Measurements from ENCODE around the gene ID2. TPM values are rescaled to one million over a fixed set of nuclear protein-coding genes. Genes with fewer than 3 reads are reported as not detected.

Gene ID2
- total RNA-seq, 1 donor from 2014 or later, result 34.9 TPM

GRCh38 chr2:8647462-8647857 lies 34.4 kb upstream of the ID2 start:
- no peak for DNase-seq (ENCODE audit: low read depth in 2 of 2)

DNA sequence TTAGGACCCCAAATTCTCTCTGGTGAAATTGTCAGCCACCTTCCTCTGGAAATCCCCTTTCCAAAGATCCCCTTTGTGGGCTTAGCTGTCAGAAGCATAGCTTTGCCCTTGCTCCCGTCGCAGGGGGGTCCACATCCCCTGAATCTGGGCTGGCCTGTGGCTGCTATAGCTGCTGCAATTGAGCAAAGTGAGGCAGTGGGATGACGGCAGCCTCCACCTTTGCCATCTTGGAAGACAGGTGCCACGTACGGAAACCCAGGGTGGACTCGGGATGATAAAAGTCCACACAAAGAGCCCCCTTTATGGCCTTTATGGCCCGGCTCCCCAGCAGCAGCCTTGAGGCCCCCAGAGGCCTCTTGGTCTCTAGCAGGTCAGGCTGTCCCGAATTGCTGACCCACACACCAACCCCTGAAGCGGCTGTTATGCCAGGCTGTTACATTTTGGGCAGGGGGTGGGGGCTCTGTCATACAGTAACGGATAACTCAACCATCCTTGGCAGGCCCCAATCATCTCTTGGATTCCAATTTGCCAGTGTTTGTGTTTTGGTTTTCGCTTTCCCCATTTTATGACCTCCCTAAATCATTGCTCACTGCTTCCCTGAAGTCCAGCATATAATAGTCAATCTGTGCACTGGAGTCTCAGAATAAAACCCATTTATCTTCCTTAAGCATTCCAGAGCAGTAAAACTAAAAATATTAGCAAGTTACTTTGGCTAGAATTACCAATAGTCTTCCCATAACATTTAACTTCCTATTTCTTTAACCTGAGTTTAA lies 33.2 kb upstream of the ID2 start:
- no peak for DNase-seq (ENCODE audit: low read depth in 2 of 2)

DNA sequence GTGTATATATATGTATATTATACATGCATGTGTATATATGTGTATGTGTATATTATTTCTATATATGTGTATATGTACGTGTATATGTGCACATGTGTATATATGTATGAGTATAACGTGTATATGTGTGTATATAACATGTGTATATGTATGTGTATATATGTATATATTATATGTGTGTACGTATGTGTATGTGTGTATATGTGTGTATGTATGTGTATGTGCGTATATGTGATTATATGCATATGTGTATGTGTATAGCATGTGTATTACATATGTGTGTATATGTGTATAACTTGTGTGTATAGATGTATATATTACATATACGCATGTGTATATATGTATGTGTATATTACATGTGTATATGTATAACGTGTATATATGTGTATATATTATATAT lies 32.1 kb upstream of the ID2 start:
- no peak for DNase-seq (ENCODE audit: low read depth in 2 of 2)

DNA sequence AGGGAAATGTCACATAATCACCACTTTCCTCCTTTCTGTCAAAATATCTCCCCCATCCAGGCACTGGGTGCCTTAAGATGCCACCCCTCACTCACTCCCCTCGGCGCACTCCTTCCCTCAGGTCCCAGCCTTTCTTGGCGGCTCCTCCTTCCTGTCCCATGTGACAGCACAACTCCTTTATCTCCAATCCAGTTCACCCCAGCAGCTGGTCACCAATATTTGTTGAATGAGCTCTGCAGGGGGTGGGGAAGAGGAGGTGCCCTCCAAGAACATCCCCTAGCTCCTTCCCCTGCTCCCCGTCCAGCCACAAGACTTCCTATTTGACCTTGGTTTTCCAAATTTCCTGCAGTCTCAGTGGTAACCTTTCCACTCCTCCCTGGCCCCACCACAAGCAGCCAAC lies 31.6 kb upstream of the ID2 start:
- DNase-seq (ENCODE audit: low read depth in 2 of 2), result no peak

DNA sequence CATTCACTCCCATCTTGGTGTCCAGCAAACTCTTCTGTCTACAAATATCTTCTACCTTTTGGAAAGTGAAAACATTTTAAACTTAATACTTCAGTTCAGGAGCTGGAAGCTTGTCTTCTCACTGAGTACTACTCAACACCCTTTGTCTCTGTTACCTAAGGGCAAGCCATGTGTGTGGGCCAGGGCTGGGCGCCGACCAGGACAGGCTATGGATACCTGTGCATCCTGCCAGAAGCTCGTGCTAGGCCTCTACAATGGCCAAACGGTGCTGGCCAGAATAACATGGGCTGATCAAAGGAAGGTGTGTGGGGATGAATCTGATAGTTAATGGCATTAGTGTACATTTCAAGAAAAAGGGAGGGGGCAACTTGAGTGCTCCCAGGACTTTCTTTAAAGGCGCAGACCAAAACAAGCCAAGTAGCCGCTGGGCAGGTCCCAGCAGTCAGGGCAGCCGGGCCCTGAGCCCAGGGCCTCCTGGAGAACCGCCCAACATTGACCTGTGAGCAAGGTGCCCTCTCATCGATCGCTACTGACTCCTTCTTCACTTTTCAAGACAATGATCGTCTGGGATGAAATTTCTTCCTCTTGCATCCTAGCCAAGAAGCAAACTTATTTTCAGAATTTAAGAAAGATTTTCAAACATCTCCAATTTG lies 29.0 kb upstream of the ID2 start:
- no peak for DNase-seq (ENCODE audit: low read depth in 2 of 2)

DNA sequence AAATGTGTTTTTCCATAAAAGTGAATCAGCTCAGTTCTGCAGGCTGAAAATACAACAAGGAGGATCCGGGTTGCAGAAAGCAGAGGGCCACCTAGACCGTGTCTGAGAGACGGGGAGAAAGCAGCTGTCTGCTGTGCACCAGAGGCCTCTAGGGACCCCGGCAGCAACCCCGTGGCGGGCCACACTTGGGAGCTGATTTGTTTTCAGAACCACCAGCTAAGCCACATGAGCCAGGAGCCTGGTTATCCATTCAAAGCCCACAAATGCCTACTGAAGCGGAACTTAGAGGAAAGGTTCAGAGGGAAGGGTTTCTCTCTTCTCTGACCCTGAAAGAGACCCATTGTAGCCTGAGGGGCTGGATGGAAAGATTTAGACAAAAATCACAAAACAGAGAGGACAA lies 28.4 kb upstream of the ID2 start:
- DNase-seq (ENCODE audit: low read depth in 2 of 2), result no peak

DNA sequence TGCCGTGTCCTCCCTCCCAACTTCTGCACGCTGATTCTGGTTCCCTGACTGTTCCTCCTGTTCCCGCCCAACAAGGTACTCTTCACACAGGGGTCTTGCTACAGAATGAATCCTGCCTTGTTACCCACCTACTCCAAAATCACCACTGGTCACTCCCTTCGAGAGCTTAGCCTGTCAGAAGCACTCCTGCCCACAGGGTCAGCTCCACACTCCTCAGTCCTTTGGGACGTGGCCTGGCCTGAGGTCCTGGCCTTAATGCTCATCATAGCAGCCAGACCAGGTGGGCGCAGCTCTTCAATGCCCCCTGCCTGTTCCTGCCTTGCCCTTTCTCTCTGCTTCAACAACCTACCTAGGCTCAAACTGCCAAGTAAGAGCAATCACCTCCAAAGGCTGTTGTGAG lies 27.8 kb upstream of the ID2 start:
- DNase-seq (ENCODE audit: low read depth in 2 of 2), result no peak

- DNase-seq (ENCODE audit: low read depth in 2 of 2), result no peak
These were observed 27.4 kb upstream of the ID2 start for GRCh38 chr2:8654483-8654882.

DNA sequence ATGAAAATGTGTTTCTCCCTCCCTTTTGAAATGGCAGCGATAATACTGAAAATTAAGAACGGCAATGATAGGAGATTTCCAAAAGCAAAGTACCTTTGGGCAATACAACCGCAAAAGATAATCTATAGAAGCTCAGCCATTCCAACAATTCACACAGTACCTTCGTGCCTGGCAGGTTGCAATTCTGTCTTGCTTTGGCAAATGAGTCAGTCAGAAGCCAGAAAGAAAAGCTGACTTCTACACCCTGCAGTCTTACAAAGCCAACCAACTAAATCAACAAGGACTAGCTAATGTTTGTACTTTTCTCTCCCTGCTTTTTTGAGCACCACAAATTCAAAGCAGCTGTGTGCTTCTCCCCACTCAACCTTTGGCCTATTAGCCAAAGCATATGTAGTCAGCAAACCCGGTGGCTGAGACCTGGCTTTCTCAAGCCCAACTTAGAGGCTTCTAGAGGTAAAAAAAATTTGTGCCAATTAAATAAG lies 25.7 kb upstream of the ID2 start:
- DNase-seq (ENCODE audit: low read depth in 2 of 2), result no peak

DNA sequence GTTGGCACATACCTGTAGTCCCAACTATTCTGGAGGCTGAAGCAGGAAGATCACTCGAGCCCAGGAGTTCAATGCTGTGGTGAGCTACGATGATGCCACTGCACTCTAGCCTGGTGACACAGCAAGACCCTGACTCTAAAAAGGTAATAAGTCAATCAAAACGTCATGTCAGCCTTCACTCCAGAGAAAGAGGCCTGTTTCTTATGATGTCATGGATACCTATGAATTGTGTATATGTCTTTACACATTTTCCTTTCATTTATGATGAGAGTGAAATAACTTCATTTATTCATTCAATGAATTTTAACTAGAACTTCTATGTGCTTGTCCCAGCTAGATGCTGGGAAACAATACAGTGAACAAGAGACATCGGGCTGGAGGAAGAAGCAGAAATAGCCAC lies 25.0 kb upstream of the ID2 start:
- DNase-seq (ENCODE audit: low read depth in 2 of 2), result no peak

- DNase-seq (ENCODE audit: low read depth in 2 of 2), result no peak
These were observed 24.3 kb upstream of the ID2 start for GRCh38 chr2:8657423-8658062.

DNA sequence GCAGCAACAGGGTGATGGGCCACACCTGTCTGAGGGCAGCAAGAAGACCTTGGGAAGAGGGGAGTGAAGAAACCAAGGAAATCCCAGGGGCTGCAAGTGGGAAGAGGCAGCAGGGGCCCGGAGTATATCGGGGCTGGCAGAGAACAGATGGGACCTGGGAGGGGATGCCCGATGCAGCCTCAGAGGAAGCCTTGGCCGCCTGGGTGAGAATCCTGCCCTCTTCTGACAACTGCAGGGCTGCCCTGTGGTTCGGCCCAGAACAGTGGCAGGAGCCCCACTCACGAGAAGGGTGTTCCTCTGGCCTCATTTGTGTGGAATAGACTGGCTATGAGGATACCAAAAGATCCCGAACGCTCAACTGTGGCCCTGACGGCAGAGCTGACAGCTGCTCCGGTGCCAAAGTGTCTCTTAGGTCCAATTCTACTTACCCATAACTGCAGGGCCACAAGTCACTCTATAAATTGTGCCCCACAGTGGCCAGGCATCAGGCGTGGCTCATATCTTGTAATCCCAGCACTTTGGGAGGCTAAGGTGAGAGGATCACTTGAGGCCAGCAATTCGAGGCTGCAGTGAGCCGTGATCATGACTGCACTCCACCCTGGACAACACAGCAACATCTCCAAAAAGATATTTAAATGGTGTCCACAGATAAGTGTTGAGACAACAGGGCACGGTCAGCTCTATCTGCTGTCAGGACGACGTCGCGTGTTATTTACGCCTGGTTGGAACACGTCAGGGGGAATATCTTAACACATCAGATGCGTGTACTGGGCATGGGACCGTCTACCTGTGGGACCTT lies 23.6 kb upstream of the ID2 start:
- DNase-seq (ENCODE audit: low read depth in 2 of 2), result no peak

- DNase-seq (ENCODE audit: low read depth in 2 of 2), result no peak
These were observed 22.6 kb upstream of the ID2 start for GRCh38 chr2:8659092-8659734.

DNA sequence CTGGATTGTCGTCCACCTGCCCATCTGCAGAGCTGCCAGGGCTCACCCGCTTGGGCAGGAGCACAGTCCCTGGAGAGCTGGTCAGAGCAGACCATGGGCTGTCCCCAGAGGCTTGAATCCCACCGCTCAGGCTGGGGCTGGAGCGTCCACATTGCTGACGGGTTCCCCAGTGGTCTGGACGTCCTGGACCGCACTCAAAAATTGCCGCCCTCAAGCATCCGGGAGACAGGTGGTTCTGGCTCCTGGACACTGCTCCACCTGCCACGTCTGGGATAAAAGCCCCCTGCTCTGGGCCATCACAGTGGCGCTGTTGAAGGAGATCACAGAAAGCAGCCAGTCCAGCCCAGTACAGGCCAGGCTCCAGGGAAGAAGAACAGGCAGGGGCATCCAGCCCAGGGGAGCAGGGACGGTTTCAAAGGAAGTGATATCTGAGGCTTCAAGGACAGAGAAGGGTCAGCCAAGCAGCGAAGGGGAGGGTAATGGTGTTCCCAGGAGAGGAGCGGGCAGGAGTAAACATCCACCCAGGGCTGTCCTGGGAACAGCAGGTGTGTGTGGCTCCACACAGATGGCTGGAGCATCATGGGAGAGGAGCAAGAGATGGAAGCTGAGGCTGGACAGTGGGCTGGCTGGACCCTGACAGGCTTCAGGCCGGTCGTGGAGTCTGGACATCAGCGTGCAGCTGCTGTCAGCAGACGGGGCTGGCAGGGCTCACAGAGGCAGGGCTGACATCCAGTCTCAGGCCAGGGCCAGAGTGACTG lies 21.9 kb upstream of the ID2 start:
- DNase-seq (ENCODE audit: low read depth in 2 of 2), result no peak

- DNase-seq (ENCODE audit: low read depth in 2 of 2), result no peak
These were observed 20.6 kb upstream of the ID2 start for GRCh38 chr2:8661235-8661634.

DNA sequence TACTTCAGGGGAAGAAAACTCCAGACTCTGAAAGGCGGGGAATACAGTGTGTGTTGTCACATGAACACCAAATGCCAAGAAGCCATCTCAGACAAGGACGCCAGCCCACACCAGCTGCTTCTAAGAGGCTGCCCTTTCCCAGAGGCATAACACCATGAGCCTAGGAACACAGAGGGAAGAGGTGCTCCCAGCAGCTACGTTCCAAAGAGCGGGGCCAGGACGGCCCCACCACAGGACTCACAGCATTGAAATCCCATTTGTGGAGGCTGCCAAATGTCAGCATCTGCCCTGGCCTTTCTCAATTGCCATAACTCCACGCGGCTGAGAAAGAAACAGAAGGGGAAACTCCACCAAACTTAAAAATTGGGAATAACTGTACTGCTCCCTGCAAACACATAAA lies 20.1 kb upstream of the ID2 start:
- no peak for DNase-seq (ENCODE audit: low read depth in 2 of 2)

DNA sequence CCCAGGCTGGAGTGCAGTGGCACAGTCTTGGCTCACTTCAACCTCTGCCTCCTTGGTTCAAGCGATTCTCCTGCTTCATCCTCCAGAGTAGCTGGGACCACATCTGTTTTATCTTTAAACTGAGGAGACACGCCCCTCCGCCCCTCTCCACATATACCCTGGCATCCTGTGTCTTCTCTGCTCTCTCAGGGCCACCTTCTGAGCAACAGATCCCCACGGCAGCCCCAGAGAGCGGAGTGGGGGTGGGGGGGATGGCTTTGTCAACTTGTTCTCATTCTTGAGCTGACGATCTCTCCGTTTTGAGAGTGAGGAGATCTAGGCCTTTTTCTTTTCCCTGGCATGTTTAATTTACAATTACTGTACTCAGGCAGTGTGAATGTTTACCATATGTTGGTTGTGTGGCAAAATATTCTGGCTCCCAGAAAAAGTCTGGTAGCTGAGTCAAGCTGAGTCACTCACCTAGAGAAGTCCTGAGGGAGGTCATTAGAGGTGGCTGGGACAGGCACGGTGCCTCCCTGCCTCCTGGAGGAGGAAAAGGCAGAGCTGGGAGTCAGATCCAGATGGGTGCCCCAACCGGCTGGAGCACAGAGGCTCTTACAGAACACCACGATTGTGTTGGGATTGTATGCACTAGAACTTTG lies 19.5 kb upstream of the ID2 start:
- DNase-seq (ENCODE audit: low read depth in 2 of 2), result no peak

DNA sequence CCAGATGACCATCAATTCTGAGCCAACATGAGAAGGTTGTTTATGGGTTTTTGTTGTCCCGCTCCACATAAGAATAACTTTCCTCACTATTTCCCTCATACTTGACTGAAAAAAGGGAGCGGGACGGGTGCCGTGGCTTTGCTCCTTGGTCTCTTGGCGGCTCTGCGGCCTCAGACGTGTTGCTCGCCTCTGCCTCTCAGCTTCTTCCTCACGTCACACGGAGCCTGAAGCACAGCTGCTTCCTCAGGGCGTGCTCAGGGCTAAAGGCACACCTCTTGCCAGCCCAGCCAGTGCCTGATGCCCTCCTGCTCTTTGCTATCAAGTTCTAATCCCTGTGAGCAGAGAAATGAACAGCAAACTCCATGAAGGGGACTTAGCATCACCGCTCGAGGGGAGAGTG lies 17.9 kb upstream of the ID2 start:
- no peak for DNase-seq (ENCODE audit: low read depth in 2 of 2)

GRCh38 chr2:8666581-8666980 lies 15.3 kb upstream of the ID2 start:
- DNase-seq (ENCODE audit: low read depth in 2 of 2), result no peak

- DNase-seq (ENCODE audit: low read depth in 2 of 2), result no peak
These were observed 13.9 kb upstream of the ID2 start for GRCh38 chr2:8667896-8668512.
